Subcutaneous preadipocyte (primary cell): ENCODE measurements around the gene HOOK2. TPM values are rescaled to one million over a fixed set of nuclear protein-coding genes. Genes with fewer than 3 reads are reported as not detected.

Experiments used
- small RNA-seq: library from RNA; depleted of rRNA; stranded (forward); fragments of <200 nt; gene quantifications from one replicate; pipeline ENCODE3, GENCODE V24; 2012
- total RNA-seq: library from RNA; depleted of rRNA; stranded (reverse); fragments of >200 nt; gene quantifications from 2 replicates; pipeline ENCODE4 v1.2.3, GENCODE V29; 2012

Gene HOOK2
- 6.8 and 7.7 TPM in 2 replicates for total RNA-seq

GRCh38 chr19:12774588-12775555 is at the start of gene HOOK2:
Gene HOOK2, minus strand, starts transcription at chr19:12775552. Its CDS starts 103 bp downstream, at chr19:12775449.

GRCh38 chr19:12806242-12807081 is 31.1 kb upstream of the HOOK2 start, which contains the start of gene RNASEH2A:
Gene RNASEH2A, plus strand, starts transcription at chr19:12806584. Its CDS starts 90 bp downstream, at chr19:12806674.

GRCh38 chr19:12801466-12802266 is 26.3 kb upstream of the HOOK2 start, which contains the start of the genes PRDX2 and THSD8:
Gene PRDX2, minus strand, starts transcription at chr19:12801800. Its CDS starts 539 bp downstream, at chr19:12801261.
Gene THSD8, plus strand, starts transcription at chr19:12802069. Its CDS starts 3 bp downstream, at chr19:12802072.

GRCh38 chr19:12791345-12792050 is 16.1 kb upstream of the HOOK2 start, which contains the start of gene JUNB:
Gene JUNB, plus strand, starts transcription at chr19:12791486. Its CDS starts 286 bp downstream, at chr19:12791772.

GRCh38 chr19:12751635-12752034 is 23.7 kb downstream of the HOOK2 start, which contains the start of gene BEST2:
Gene BEST2, plus strand, starts transcription at chr19:12751791. Its CDS starts 802 bp downstream, at chr19:12752593.

GRCh38 chr19:12736995-12737834 is 38.1 kb downstream of the HOOK2 start, which contains the start of gene GET3:
Gene GET3, plus strand, starts transcription at chr19:12737497. Its CDS starts 9 bp downstream, at chr19:12737506.

GRCh38 chr19:12723641-12724426 is 51.5 kb downstream of the HOOK2 start, which contains the start of gene TNPO2:
Gene TNPO2, minus strand, starts transcription at chr19:12723932. Its CDS starts 2,955 bp downstream, at chr19:12720977.

Small RNA genes lying within 50 kb of the gene (small RNA-seq; reads per million reads assigned to genes)
- gene MIR5684 = not detected

Other genes with a start within 250 kb of the HOOK2 start
- gene ZNF564, start 224.1 kb downstream of the HOOK2 start, total RNA-seq = 3.3 and 4.0 TPM in 2 replicates
- gene ZNF490, start 164.7 kb downstream of the HOOK2 start, total RNA-seq = 6.1 and 7.3 TPM in 2 replicates
- gene ZNF791, start 164.6 kb downstream of the HOOK2 start, total RNA-seq = 10.3 and 12.7 TPM in 2 replicates
- gene MAN2B1, start 108.8 kb downstream of the HOOK2 start, total RNA-seq = 27.4 and 41.2 TPM in 2 replicates
- 5.9 and 6.3 TPM in 2 replicates for gene WDR83, start 108.7 kb downstream of the HOOK2 start, total RNA-seq
- 59.2 and 60.0 TPM in 2 replicates for gene DHPS, start 93.7 kb downstream of the HOOK2 start, total RNA-seq
- not detected in 2 replicates for gene GNG14, start 87.6 kb downstream of the HOOK2 start, total RNA-seq
- 18.2 and 23.5 TPM in 2 replicates for gene FBXW9, start 78.9 kb downstream of the HOOK2 start, total RNA-seq
- gene TNPO2, start 51.6 kb downstream of the HOOK2 start, total RNA-seq = 43.0 and 54.0 TPM in 2 replicates
- gene TRIR, start 40.9 kb downstream of the HOOK2 start, total RNA-seq = 131 and 163 TPM in 2 replicates
- gene GET3, start 38.1 kb downstream of the HOOK2 start, total RNA-seq = 92.7 and 97.0 TPM in 2 replicates
- gene BEST2, start 23.8 kb downstream of the HOOK2 start, total RNA-seq = not detected in 2 replicates
- 53.4 and 101 TPM in 2 replicates for gene JUNB, start 15.9 kb upstream of the HOOK2 start, total RNA-seq
- 91.5 and 105 TPM in 2 replicates for gene PRDX2, start 26.2 kb upstream of the HOOK2 start, total RNA-seq
- gene THSD8, start 26.5 kb upstream of the HOOK2 start, total RNA-seq = not detected in 2 replicates
- gene RNASEH2A, start 31.0 kb upstream of the HOOK2 start, total RNA-seq = 33.6 and 41.9 TPM in 2 replicates
- gene RTBDN, start 59.0 kb upstream of the HOOK2 start, total RNA-seq = not detected in 2 replicates
- gene MAST1, start 63.0 kb upstream of the HOOK2 start, total RNA-seq = 0.20 TPM in 1 of 2 replicates, not detected in the other
- 13.5 and 14.0 TPM in 2 replicates for gene DNASE2, start 105.9 kb upstream of the HOOK2 start, total RNA-seq
- 0.37 TPM in 1 of 2 replicates, not detected in the other for gene KLF1, start 111.6 kb upstream of the HOOK2 start, total RNA-seq
- gene GCDH, start 115.6 kb upstream of the HOOK2 start, total RNA-seq = 28.7 and 37.8 TPM in 2 replicates
- gene SYCE2, start 143.7 kb upstream of the HOOK2 start, total RNA-seq = 0.20 and 0.73 TPM in 2 replicates
- 73.5 and 89.5 TPM in 2 replicates for gene FARSA, start 158.2 kb upstream of the HOOK2 start, total RNA-seq
- gene CALR, start 163.1 kb upstream of the HOOK2 start, total RNA-seq = 1,887 and 1,968 TPM in 2 replicates
- 121 and 125 TPM in 2 replicates for gene RAD23A, start 170.3 kb upstream of the HOOK2 start, total RNA-seq
- gene GADD45GIP1, start 181.7 kb upstream of the HOOK2 start, total RNA-seq = 20.5 and 21.7 TPM in 2 replicates
- not detected in 2 replicates for gene DAND5, start 194.0 kb upstream of the HOOK2 start, total RNA-seq
- gene NFIX, start 219.9 kb upstream of the HOOK2 start, total RNA-seq = 66.5 and 73.9 TPM in 2 replicates